ENCODE results near the gene CPAMD8. TPM values are rescaled to one million over a fixed set of nuclear protein-coding genes. Genes with fewer than 3 reads are reported as not detected.

The CPAMD8 gene
- total RNA-seq, 1 donor: 0.18 TPM

DNA sequence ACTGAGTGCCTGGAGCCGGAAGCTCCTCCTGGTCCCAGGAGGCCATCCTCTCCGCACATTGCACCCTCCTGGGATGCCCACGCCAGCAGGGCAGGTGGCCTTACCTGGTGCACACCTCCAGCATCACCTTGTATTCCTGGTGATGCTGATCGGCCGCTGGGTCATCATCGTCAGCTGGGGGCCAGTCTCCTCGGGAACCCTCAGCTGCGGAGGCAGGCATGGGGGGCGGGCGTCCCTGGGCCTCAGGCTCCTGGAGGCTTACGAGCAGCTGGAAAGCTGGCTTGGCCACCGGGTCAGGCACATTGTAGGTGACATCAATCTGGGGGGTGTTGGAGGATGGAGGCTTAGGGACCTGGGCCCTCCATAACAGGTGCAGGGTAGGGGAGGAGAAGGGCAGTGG lies 124.1 kb downstream of the CPAMD8 start:
- no peak for DNase-seq (ENCODE audit: low read depth)
- no peak overlapping the region for H3K4me3 ChIP-seq (ENCODE audit: low read depth, low read length)
- TF ChIP-seq CTCF (IDR thresholded peaks at IDR 0.05; ENCODE audit: insufficient read depth, low read length): no peak

DNA sequence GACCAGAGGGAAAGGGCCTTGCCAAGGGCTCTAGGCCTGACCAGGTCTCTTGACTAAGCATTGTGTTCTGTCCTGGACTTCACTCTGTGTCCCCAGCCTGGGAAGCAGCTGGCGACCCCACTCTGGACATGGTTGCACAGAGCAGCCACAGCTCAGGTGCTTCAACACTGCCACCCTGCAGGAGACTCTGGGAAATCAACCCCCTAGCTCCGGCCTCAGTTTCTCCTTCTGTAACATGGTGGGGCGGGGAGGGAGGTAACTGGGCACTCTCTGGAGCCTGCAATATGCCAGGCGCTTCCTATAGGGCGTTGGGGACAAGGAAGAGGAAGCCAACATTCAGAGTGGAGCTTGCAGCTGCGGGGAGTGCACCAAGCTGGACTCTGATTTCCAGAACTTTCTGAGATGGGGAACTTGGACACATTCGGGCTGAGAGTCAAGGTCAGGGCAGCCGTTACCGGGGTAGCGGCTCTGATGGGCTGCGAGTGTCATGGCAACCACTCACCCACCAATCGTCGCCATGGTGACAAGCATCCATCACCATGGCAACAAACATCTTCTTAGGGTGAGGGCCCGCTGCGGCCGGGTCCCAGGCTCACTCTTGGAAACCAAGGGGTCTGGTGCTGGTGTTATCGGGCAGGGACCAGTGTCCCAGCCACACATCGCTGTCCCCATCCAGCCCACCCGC lies 125.0 kb downstream of the CPAMD8 start:
- TF ChIP-seq CTCF (IDR thresholded peaks at IDR 0.05; ENCODE audit: insufficient read depth, low read length): no peak
- no peak for DNase-seq (ENCODE audit: low read depth)
- H3K4me3 ChIP-seq (ENCODE audit: low read depth, low read length): no peak overlapping the region

GRCh38 chr19:16899566-16900075 lies 127.0 kb downstream of the CPAMD8 start:
- DNase-seq (ENCODE audit: low read depth): peak; percentile 31
- no peak overlapping the region for H3K4me3 ChIP-seq (ENCODE audit: low read depth, low read length)
- TF ChIP-seq CTCF (IDR thresholded peaks at IDR 0.05; ENCODE audit: insufficient read depth, low read length): peak; percentile 68

GRCh38 chr19:16898361-16899015 lies 128.1 kb downstream of the CPAMD8 start:
- DNase-seq (ENCODE audit: low read depth): no peak
- no peak for TF ChIP-seq CTCF (IDR thresholded peaks at IDR 0.05; ENCODE audit: insufficient read depth, low read length)
- H3K4me3 ChIP-seq (ENCODE audit: low read depth, low read length): no peak overlapping the region

DNA sequence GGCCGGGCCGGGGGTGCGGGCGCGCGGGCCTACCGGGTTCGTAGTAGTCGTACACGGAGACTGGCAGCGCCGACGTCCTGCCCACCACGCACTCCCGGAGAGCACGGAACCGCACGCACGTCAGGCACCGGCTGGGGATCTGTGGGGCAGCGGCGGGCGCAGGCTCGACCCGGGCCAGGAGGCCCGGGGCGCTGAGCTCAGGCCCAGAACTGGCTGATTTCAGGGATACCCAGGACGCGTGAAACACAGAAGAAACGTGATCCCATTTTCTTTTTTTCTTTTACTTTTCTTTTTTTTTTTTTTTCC lies 128.8 kb downstream of the CPAMD8 start:
- no peak for TF ChIP-seq CTCF (IDR thresholded peaks at IDR 0.05; ENCODE audit: insufficient read depth, low read length)
- DNase-seq (ENCODE audit: low read depth): no peak
- H3K4me3 ChIP-seq (ENCODE audit: low read depth, low read length): peak overlapping the region; percentile 65

GRCh38 chr19:16897029-16897855 lies 129.4 kb downstream of the CPAMD8 start:
- TF ChIP-seq CTCF (IDR thresholded peaks at IDR 0.05; ENCODE audit: insufficient read depth, low read length): no peak
- DNase-seq (ENCODE audit: low read depth): peak; percentile 92
- peak overlapping the region; percentile 65 for H3K4me3 ChIP-seq (ENCODE audit: low read depth, low read length)
